NCI-H748 treated with DMSO at 0.1 percent for 48 hours (cell line): Measurements from ENCODE around the gene GNAI2.
"Not testable (repeated sequence)": the region's sequence is repeated elsewhere in the genome, so short reads cannot be mapped to it uniquely, and the experiment has no call there.

Experiments
- DNase-seq: peaks from one replicate; lab custom pipeline; 2025; lab: John Stamatoyannopoulos, UW

GNAI2 gene

DNA sequence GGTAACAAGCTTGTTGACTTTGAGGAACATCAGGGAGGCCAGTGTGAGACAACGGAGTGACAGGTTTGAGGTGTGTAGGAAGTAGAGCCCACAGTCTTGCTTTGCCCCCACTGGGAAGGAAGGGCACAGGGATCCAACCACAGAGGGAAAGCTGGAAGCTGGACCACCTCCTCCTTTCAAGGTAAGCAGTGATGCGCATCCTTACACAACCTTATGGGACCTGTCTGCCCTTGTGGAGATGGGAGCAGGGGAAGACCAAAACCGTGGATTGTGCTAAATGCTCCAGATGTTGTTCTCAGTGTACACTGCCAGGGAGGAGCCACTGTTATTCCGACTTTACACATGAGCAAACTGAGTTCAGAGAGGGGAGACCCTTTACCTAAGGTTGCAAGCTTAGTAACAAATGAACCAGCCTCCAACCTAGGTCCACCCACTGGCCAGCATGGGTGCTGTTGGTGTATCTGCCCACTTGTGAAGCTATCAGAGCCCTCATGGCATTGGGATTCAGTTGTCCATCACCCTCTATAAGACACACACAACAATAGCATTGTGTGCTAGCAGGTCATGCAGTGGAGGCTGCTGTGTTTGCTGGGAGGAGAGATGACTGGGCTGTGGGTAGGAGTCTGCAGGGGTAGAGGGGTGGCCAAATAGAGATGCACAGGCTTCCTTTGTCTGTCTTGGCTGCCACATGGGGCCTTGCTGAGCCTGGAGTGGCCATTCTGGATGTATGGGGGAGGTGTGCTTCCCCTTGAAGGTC, 42.3 kb downstream of the GNAI2 start:
- no peak for DNase-seq

DNA sequence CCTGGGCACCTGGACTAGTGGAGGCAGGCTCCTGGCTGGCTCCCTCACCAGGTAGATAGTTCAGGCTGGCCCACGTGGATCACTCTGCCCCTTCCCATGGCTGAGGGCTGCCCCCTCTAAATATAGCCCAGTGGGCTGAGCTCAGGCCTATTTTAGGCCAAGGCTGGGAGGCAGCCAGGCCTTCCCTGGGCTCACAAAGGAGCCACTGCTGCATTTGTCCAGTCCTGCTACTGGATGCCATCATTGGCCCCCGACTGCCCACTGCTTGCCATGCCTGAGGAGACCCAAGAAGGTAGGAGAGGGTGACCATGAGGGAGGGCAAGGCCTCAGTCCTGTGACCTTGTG, 42.8 kb downstream of the GNAI2 start, which contains the start of gene LSMEM2:
Gene LSMEM2, plus strand, starts transcription at position 208 of the 345 bp plus-strand sequence. Its CDS starts 27 bp downstream, at position 235.
- no peak for DNase-seq

DNA sequence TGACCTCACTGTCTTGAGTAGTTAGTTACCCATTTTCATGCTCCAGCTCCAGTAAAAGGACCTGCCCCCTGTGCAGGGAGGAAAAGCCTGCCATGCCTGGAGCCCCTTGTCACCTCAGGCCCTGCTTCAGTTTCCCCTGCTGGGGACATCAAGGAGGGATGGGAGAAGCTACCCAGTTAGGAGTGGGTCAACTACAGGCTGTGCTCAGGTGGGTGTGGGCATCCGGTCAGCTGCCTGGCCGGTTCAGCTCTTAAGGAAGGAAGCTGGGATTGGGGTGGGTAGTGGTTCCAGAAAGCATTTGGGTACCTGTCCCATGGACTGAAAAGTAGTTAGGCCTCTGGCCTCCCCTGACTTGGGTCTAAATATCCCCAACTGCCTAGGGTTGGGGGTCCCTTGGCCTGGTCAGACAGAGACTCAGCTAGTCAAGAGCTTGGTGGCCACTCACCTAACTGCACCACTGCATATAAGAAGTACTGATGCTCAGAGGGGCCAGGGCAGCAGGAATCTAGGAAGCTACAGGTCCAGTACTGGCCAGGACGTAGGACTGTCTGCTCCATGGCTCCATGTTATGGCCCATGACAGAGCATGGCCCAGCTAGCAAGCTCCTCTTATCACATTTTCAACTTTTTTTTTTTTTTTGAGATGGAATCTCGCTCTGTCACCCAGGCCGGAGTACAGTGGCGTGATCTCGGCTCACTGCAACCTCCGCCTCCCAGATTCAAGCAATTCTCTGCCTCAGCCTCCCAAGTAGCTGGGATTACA, 43.4 kb downstream of the GNAI2 start:
- no peak for DNase-seq

DNA sequence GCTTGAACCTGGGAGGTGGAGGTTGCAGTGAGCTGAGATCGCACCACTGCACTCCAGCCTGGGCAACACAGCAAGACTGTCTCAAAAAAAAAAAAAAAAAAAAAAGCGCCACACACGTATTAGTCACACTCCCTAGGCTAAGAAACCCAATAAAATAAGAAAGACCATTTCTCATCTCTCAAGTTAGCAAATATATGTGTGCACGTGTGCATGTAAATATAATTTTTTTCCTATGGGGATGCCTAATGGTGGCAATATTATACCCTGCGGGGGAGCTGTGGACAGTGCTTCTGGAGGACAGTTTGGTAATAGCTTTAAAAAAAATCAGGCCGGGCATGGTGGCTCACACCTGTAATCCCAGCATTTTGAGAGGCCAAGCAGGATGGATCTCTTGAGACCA, 48.1 kb downstream of the GNAI2 start:
- not testable (repeated sequence) for DNase-seq

DNA sequence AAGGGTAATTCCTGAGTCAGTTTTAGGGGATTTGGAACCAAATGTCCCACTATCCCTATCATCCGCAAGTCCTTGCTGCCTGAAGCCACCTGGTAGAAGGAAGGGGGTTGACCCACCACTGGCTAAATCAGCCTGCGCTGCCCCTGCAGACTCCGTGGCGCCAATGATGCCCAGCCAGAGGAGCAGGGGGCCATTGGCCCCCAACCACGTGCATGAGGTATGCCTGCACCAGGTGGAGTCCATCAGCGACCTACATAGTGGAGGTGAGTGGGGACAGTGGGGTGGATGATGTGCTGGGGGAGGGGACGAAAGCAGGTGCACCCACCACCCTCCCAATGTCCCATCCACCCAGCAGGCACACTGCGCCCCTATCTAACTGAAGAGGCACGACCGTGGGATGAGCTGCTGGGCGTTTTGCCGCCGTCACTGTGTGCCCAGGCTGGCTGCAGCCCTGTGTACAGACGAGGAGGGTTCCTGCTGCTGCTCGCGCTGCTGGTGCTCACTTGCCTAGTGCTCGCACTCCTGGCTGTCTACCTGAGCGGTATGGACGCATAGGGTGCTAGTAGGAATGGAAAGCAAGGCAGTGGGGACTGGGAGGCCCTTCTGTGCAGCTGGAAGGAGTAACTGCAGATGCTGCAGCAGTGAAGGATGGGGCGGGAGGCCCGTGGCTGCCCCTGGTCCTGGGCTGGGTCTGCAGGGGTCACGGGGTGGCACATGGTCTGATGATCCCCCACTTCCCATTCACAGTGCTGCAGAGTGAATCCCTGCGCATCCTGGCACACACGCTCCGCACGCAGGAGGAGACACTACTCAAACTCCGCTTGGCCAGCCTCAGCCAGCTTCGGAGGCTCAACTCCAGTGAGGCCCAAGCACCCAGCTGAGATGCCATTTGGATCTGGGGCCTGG, 50.6 kb downstream of the GNAI2 start:
- DNase-seq = no peak

DNA sequence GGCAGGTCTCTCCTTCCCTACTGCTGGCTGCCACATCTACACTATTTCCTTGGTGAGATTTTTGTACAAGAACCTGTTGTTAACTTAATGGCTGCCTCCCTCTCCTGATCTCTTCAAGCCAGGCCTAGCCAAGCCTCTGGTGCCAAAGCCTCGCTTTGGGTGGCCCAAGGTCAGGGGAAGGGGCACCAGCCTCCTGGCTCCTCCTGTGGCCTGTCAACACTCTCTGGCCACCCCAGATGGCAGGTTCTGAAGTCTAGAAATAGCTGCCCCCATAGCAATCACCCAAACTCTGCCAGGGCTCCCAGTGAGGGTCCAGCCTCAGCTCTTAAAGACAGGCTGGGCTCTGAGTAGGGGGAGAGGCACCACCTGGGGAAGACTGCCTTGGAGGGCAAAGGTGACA, 51.3 kb downstream of the GNAI2 start:
- DNase-seq = no peak

DNA sequence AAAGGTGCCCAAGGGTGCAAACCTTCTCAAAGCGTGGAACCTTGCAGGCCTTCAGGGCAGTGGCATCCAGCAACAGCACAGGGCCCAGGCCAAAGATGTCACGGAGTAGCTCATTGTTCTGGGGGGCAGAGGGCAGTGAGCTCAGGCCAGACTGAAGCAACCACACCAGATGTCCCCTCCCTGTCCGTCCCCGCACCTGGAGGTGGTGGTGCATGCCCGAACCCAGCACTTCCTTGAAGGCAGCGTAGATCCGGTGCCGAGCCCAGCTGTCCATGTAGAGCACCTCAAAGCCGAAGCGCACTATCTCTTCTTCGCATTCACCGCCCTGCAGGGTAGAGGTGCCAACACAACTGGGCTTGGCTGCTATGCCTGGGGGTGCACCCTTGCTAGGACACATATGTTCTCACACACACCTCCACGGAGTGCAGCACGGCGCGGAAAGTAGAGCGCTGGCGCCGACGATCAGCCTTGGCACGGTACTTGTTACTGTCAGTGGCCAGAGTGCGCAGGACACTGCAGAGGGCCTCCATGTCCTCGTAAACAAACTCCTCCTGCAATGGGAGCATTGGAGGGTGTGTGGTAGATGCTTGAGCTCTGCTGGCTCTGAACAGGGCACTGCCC, 52.5 kb downstream of the GNAI2 start:
- no peak for DNase-seq

DNA sequence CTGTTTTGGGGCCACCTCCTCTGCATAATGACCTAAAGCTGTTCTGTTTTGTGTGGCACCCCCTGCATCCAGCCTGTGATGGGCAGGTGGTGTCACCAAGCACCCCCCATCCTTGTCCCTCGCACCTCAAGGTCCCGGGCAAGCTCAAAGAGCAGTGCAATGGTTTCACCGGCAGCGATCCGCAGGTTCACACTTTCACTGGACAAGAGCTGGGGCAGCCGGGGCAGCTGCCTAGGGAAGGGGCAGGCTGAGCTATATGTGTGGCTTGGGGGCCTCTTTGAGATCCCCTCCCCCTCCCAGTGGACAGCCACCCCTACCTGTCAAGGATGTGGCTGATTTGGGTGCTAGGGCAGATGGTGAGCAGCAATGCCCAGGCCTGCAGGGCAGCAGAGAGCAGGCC, 53.1 kb downstream of the GNAI2 start:
- no peak for DNase-seq

DNA sequence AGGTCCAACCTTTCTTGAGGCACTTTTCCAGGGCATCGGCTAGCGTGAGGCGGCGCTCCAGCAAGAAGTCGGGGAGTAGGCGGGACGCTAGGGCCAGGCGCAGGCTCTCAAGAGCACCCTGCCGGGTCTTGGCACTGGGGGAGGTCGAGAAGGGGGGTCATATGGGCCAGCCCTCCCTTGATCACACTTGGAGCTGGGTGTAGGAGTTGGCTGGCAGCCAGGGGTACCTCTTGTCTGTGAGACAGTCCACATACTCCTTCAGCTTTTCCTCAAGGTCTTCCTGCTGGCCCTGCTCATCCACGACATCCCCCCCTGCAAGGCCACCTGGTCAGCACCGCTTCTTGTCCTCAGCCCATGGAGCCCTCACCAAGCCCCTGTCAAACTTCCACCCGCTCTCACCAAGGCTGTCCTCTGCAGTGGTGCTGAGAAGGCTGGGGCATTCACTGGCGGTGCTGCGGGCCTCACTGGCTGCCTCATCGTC, 54.2 kb downstream of the GNAI2 start:
- no peak for DNase-seq

DNA sequence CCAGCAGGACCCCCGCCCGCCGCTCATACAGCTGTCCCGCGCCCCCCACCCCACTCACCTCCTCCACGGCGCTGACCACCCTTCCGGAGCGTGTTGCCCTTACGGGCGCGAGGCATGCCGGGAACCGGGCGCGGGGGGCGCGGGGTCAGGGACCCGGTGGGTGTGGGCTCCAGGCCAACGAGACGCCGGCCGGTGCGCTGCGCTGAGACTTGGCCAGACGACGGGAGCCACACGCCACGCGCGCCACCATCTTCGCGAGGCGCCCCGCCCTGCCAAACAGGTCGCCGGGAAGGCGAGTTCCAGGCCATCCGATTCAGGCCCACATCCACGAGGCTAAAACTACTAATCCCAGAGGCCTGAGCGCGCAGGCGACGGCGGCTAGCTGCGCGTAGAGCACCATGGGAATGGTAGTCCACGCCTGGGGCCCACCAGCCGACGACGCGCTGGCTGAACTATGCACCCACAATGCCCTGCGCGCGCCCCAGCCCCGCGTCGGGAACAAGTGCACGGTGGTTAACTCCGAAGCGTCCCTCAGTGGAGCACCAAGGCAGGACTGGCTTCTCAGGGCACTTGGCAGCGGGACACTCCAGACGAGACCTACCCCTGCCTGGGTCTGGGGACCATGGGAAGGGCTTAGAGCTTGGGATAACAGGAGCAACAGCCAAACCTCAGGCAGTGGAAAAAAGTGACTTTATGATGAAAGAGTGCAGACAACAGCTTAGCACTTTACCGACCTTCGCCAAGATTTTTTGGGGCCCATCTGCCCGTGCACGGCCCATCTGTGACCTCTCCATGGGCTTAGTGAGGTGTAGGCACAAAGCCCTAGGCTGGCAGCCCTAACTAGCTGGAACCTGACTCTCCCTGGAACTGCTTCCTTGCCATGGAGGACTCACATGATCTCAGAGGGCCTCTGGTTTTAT, 56.4 kb downstream of the GNAI2 start, which contains the start of gene IFRD2:
Gene IFRD2, minus strand, starts transcription at position 271 of the 920 bp plus-strand sequence. Its CDS starts 155 bp downstream, at position 116.
- DNase-seq = peak; percentile 78

DNA sequence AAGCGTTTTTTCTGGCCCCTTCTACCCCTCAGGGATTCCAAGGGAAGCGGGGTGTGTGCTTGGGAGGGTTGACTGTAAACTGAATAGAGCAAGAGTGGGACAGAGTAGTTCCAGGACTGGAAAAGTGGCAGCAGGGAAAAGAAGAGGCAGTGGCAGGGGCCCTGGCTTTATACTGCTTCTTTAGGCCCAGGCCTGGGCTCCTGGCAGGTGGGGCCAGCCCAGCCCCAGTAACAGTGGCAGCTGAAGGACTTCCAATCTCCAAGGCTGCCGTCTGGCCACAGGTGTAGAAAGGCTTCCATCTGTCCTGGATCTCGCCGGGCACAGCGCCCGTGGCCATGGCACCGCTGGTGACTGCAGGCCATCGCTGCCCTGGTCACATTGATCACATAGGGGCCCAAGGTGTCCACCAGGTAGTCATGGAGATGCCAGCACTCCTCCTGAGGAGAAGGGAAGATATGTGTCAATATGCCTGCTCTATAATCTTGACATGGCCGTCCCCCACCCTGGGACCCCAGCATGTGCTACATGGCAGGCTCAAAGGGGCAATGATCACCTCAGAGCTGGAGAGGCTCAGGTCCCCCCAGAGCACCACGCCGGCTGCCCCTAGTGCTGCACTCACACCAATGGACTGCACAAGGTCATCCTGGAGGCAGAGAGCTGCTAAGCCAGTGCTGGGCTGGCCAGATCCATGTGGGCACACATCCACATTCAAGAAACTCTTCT, 57.2 kb downstream of the GNAI2 start:
- no peak for DNase-seq

DNA sequence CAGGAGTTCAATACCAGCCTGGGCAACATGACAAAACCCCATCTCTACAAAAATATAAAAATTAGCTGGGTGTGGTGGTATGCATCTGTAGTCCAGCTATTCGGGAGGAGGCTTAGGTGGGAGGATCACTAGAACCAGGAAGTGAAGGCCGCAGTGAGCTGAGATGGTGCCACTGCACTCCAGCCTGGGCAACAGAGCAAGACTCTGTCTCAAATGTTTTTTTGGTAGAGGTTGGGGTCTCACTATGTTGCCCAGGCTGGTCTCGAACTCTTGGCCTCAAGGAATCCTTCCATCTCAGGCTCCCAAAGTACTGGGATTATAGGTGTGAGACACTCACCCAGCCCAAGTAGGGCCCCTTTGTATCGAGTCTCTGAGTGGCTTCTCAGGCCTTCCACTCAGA, 58.1 kb downstream of the GNAI2 start:
- DNase-seq = no peak

DNA sequence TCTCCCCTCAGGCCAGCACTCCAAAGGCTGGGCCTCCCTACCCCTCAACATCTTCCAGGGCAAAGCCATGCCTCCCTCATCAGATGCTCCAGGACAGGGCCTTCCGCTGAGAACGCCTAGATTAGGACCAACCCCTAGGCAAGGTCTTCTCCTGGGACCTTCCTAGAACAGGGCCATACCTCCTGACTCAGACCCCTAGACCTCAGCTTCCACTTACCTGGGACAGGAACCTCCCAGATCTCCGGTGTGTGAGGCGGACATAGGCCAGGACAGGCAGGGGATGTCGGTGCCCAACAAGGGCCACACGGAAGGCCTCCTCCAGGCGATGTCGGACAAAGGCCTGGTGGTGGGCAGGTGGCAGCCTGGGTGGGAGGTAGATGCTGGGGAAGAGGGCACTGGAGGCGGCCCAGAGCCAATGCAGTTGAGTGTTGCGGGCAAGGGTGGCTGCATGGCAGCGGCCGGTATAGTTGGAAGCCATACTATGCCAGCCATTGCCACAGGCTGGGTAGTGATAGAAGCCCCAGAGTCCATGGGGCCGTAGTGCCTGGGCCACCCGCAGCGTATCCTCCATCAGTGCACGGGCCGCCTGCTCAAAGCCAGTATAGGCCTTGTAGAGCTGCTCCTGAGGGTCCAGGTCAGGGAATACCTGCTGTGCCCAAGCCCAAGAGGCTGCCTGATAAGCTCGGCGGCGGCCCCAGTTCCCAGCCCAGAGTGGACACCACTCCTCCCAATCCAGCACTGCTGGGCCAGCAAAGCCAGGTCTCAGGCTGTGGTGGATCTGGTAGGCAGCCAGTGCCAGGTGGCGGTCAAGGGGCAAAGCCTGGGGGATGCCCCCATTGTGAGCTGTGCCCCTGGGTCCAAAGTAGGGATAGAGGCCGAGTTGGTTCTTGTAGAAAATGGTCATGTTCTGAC, 58.7 kb downstream of the GNAI2 start:
- no peak for DNase-seq

DNA sequence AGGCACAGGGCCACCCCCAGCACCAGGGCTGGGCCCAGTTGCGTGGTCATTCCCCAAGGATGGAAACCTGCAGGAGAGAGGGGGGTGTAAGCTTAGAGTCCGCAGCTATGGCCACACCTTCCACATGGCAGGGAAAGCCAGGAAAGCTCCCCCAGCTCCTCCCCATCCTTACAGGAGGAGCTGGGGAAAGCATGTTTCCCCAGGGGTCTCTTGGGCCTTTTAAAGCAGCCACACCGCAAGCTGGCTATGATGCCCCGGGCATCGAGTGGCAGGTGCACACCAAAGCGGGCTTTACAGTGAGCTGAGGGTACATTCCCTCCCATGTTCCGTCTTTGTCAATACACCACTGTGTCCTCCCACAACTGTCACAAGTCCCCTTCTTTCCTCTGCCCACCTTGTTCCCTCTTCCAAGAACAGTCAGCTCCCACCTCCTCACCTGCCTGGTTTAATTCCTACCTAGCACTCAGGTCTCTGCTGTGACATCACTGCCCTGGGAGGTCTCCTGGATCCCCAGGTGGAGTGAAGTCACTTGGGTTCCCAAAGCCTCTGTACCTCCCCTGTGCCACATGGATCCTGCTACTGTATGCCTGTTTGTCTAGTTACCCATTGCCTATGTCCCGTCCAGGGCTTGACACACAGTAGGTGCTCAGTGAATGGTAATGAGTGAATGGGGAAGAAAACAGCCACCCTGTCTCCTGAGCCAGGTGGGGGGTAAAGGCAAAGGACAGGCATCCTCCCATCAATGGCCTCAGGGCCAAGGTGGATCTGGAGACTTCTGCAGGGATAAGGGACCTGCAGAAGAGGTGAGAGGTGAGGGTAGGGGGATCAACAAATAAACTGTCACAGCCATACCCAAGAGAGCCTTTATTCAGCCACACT, 59.8 kb downstream of the GNAI2 start:
- DNase-seq = no peak

DNA sequence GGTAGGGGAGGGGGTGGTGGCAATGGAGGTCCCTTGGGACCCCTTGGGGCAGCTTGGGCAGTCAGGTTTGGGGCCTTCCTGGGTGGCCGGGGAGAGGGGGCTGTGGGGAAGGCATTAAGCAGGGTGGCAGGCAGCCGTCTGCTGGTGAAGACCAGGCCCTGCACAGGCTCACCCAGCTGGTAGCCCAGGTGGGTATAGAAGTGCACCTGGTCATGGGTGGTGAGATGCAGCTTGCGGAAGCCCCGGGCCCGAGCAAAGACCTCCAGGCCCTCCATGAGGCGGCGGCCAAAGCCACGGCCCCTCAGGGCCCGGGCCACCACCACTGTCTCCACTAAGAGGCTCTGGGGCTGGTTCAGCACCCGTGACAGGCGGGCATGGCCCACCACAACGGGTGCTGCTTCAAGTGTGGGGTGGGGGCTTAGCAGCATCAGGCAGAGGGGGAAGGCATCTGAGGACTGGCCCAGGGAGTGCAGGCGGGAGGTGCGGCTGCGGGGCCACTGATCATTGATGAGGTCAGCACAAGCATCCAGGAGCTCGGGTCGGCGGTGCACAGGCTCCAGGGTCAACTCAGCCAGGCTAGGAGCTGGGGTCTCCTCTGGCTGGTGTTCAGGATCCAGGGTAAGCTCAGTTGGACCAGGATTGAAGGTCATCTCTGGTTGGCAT, 60.8 kb downstream of the GNAI2 start:
- DNase-seq = no peak

DNA sequence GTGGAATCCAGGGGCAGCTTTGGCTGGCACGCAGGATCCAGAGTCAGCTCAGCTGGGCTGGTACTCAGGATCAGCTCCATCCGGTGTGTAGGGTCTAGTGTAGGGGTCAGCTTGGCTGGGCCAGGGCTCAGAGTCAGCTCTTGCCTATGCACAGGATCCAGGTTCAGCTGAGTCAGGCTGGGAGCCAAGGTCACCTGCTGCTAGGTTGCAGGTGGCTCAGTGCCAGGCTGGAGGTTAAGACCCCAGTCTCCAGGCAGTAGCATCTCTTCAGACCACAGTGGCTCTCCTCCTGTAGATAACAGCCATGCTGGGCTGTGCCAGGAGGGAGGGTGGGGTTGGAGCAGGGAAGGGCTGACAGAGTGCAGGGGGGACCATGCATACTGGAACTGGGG, 61.4 kb downstream of the GNAI2 start:
- DNase-seq = no peak
